NCI-H2107 treated with DMSO at 0.1 percent for 48 hours (cell line): ENCODE data around the gene ATP1A1.

ENCODE experiments used
- DNase-seq: peaks from one replicate; lab custom pipeline; 2025; ENCODE audit not compliant: unreplicated experiment; lab: John Stamatoyannopoulos, UW

Gene ATP1A1

DNA sequence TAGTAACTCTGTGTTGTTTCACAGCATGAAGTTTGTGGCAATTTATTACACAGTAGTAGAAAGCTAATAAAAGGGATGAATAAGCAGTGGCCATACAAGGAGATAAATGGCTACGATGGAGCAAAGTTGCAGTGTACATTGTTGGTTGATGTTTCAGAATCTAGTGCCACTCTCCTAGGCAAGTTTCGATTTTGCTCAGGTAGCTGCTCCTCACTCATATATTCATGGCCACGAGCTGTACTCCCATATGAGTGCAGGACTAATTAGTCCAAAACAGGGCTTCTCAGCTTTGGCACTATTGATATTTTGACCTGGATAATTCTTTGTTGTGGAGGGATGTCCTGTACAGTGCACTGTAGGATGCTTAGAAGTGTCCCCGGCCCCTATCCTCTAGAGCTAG lies 30.0 kb upstream of the ATP1A1 start:
- no peak for DNase-seq

- no peak for DNase-seq
Observed at GRCh38 chr1:116345011-116345410, 28.0 kb upstream of the ATP1A1 start.

- peak; percentile 79 for DNase-seq
Observed at GRCh38 chr1:116345843-116346242, 27.2 kb upstream of the ATP1A1 start.

GRCh38 chr1:116346943-116347673 lies 25.9 kb upstream of the ATP1A1 start:
- DNase-seq: no peak

- DNase-seq: no peak
Observed at GRCh38 chr1:116347696-116348095, 25.3 kb upstream of the ATP1A1 start.

DNA sequence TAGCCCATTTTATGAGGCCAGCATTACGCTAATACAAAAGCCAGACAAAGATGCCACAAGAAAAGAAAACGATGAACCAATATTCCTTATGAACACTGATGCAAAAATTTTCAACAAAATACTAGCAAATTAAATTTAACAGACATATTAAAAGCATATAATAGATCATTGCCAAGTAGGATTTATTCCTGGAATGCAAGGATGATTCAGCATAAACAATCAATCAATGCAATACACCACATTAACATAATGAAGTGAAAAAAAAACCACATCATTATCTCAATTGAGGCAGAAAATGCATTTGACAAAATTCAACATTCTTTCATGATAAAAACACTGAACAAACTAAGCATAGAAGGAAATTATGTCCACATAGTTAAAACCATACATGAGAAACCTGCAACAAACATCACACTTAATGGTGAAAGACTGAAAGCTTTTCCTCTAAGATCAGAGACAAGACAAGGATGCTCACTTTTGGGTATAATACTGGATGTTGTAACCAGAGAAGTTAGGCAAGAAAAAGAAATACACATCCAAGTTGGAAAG lies 22.9 kb upstream of the ATP1A1 start:
- no peak for DNase-seq

GRCh38 chr1:116351914-116352313 lies 21.1 kb upstream of the ATP1A1 start:
- DNase-seq: no peak

- DNase-seq: no peak
Observed at GRCh38 chr1:116352349-116352813, 20.7 kb upstream of the ATP1A1 start.

DNA sequence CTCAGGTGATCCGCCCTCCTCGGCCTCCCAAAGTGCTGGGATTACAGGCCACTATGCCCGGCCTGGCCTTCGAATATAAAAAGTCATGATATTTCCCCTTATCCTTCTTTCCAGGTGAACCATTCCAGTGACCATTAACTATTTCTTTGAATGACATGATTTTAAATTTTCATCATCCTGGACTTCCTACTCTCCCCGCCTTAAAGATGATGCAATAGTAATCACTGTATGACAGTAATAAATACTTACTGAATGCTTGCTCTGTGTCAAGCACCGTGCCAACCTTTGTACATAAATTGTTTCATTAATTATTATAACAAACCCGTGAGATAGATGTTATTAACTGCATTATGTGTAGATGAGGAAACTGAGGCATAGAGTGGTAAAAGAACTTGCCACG lies 19.9 kb upstream of the ATP1A1 start:
- DNase-seq: no peak

GRCh38 chr1:116356067-116356466 lies 17.0 kb upstream of the ATP1A1 start:
- DNase-seq: no peak

- DNase-seq: no peak
Observed at GRCh38 chr1:116356673-116357072, 16.4 kb upstream of the ATP1A1 start.

GRCh38 chr1:116357487-116357886 lies 15.6 kb upstream of the ATP1A1 start:
- no peak for DNase-seq

GRCh38 chr1:116359060-116359830 lies 13.8 kb upstream of the ATP1A1 start:
- DNase-seq: no peak

- DNase-seq: no peak
Observed at GRCh38 chr1:116359871-116360270, 13.2 kb upstream of the ATP1A1 start.

DNA sequence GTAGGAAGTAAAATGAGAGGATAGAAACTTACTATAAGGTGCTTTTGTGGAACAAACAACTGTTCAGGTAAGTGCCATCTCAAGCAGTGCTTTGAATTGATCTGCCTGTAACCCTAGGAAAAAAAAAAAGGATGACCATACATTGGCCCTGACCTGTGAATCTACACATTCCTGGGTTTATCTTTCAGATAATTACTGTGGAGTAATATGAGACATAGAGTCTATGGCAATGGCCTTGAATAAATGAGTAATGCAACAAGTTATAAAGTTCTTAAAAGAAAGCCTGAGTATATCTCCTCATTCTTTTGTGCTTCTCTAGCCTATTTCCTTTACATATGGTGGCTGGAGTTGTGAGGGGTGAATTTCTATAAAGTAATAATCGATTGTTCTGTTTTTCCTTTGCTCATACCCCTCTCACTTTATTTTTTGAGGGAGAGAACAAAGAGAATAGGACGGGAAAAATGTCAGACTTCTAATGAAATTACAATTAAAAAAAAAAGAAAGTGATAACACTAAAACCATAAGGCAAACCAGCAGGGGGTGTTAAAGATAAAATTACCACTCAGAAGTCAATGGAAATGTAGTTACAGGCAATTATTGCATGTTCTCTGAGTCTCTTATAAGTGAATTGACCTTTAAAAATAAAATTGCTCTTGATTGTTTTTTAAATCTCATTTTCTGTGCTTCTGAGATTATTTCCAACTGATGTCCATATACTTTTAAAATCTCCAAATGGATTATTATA lies 12.4 kb upstream of the ATP1A1 start:
- DNase-seq: no peak

- no peak for DNase-seq
Observed at GRCh38 chr1:116361648-116362047, 11.4 kb upstream of the ATP1A1 start.

- DNase-seq: no peak
Observed at GRCh38 chr1:116362050-116362449, 11.0 kb upstream of the ATP1A1 start.

DNA sequence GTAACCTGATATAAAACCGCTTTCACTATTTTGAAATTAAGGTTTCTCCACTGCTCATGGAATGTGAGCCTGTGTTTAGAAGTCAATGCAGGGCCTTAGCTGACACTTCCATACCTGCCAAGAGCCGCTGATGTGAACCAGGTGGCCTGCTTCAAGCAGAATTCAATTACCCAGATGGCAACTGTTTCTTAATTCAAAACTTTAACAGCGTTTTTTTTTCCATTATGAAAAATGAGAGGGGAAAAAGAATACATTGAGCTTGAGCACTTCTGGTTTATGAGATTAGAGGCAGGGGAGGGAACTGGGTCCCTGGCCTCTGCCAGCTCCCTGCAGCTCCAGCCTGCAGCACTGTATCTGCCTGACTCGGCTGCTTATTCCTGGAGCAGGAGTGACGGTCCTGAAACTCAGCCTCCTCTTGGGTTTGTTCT lies 7.7 kb upstream of the ATP1A1 start:
- DNase-seq: peak; percentile 88

GRCh38 chr1:116365857-116366256 lies 7.2 kb upstream of the ATP1A1 start:
- no peak for DNase-seq

DNA sequence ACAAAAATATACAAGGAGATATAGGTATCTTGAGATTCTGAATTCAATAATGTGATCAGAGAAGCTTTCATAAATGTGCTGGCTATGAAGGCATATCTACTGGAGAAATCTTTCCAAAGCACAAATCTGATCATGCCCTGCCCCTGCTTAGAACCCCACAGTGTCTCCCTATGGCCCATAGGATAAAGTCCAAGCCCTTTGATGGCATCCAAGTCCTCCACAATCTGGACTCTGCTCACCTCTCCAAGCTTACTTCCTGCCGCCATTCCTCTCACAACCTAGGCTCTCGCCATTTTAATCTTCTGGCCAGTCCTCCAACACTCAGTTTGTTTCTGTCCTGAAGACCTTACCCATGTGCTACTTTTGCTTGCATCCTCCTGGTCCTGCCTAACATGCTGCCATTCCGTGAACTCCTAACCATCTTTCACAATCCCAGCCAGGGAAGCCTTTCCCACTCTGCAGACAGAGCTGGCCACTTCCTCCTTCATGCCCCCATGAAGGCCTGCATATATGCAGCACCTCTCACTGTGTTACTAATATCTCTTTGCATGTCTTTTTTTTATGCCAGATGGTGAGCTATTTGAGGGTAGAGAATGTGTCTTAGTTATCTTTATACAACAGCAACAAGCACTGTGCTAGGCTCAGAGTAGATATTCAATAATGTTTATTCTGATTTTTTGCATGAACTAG lies 5.6 kb upstream of the ATP1A1 start:
- no peak for DNase-seq

- DNase-seq: no peak
Observed at GRCh38 chr1:116368241-116368640, 4.8 kb upstream of the ATP1A1 start.
